Retinal pigment epithelial cell (primary cell): ENCODE results near the gene CIDEA.

ENCODE experiments used
- DNase-seq: peaks from one replicate; pipeline ENCODE4 v3.0.0-alpha.2; 2010; ENCODE audit warnings: low read depth
- H3K4me3 ChIP-seq: 2 replicates; pipeline ENCODE4 v1.5.1; 2011; ENCODE audit warnings: mild to moderate bottlenecking, low read length, control low read depth, moderate library complexity
- TF ChIP-seq, protein P1 (sequence below): conservative IDR thresholded peaks from 2 replicates; pipeline ENCODE4 v1.5.1; 2011; ENCODE audit warnings: low read depth, low read length, control low read depth, inconsistent platforms

The CIDEA gene

DNA sequence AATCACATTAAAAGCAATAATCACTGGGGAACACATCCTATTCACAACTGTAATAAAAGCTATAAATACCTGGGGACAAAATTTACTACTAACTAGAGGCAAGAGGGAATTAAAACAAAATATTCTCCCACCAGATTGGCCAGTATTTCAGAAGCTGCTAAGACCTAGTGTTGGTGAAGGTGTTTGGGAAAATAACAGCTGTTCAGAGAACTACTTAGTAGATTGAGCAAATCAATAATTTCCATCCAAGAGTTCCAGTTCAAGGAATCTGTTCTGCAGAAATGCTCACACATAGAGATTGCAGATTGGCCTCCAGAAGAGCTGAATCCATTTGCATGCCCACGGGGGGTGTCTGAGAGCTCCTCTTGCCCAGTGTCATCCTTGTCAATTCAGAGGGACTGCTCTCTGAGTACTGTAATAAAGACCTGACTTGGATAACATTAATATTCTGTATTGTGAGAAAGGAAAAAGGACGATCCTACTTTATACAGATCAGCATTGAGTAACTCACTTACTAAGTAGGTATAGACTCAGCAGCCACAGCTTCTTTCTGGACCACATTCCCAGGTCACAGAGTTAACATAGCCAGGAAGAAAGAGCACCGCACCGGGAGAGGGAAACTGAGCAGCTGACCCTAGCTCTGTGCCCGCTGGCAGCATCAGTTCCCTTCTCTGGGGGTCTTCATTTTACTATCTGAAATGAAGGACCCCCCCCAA is 59.5 kb downstream of the CIDEA start:
- DNase-seq, result no peak
- TF ChIP-seq, protein P1, sequence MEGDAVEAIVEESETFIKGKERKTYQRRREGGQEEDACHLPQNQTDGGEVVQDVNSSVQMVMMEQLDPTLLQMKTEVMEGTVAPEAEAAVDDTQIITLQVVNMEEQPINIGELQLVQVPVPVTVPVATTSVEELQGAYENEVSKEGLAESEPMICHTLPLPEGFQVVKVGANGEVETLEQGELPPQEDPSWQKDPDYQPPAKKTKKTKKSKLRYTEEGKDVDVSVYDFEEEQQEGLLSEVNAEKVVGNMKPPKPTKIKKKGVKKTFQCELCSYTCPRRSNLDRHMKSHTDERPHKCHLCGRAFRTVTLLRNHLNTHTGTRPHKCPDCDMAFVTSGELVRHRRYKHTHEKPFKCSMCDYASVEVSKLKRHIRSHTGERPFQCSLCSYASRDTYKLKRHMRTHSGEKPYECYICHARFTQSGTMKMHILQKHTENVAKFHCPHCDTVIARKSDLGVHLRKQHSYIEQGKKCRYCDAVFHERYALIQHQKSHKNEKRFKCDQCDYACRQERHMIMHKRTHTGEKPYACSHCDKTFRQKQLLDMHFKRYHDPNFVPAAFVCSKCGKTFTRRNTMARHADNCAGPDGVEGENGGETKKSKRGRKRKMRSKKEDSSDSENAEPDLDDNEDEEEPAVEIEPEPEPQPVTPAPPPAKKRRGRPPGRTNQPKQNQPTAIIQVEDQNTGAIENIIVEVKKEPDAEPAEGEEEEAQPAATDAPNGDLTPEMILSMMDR, result no peak
- H3K4me3 ChIP-seq, result no peak overlapping the region

DNA sequence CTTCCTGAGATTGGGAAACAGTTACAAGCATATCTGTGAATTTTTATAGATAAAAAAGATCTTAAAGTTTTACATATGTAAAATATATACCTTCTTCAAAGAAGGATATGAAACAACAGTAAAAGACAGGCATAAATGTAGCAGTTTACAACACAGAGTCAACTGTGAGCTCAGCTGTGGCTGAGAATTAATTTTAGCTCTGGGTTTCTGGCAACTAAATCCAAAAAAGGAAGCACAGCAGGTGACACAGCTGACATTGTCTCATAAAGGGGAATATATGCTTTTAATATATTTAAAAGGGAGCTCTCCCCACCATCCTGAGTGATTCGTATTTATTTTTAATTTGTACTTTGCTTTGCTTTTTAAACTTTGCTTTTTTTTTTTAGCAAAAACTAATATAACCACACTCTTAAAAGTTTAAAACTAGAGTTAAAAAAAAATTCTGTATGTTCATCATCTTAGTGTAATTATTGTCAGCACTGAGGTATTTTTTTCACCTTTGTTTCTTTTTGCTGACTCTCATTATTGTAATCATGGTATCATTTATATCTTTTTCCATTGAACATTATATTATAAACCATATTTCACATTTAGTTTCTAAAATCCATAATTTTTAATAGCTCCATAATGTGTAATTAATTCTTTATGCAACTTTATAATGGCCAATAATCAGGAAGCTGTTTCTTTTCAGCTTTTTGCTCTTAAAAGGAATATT is 60.6 kb downstream of the CIDEA start:
- H3K4me3 ChIP-seq, result no peak overlapping the region
- TF ChIP-seq, protein P1, result no peak
- no peak for DNase-seq

DNA sequence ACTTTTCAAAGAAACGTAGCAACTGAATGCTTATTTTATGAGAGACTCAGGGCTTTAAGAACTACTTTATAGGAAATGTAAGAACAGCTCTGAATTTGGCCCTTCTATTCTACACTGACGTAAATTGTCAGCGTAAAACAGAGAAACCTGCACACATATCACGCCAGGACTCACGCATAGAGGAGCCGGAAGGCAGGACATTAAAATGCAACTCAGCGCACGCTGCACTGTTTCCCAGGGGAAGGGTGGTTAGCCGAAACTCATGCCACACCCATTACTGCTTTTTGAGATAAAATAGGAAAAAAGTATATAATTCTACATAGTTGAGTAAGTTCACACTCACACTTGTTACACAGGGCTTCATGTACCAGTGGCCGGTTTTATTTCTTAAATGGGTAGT is 61.3 kb downstream of the CIDEA start:
- DNase-seq, result no peak
- TF ChIP-seq, protein P1, result no peak
- no peak overlapping the region for H3K4me3 ChIP-seq

DNA sequence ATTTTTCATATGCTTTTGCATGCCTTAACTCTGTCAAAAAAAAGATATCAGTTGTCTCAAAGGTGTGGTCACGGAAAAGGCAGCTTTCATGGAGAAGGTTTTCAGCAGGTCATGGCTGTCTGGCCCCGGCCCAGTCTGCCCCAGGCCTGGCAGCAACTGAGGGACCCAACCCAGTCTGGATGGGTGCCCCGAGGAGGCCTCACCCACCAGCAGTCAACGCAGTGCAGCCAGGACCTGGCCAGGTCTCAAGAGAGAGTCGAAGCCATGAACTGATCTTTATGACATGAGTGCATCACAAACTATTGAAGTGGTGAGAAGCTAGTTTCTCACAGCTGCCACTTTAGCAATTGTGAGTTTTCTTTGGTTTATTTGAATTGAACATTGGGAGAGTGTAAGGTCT is 61.8 kb downstream of the CIDEA start:
- TF ChIP-seq, protein P1, result no peak
- H3K4me3 ChIP-seq, result no peak overlapping the region
- no peak for DNase-seq

DNA sequence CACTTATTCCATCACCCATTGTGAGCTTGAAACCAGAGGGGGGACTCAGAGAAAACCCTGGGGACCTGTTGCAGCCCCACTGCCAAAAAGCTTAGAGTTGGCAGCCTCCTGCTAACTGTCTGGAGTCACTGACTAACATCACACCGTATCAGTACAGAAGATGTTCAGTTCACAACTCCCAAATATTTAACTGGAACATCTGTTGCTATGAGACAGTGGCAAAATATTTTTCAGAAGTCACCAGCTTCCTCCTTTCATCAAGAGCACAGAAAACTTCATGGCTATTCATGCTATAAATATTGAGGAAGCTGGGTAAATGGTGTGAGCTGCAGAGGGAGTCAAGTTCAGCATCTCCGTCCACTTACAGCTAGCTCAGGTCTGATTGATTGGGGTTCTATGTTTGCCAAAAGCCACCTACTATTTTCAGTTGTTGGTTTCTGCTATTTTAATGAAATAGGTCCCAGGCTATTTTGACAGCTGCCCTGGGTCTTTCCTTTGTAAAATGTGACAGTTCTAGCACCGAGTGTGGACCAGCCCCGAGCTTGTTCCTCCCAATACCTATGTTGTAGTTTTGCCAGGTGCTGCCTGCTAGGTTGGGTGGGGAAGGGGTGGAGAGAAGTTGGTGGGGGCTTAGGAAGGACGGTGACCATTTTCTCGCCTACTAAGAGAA is 63.6 kb downstream of the CIDEA start:
- TF ChIP-seq, protein P1, result no peak
- DNase-seq, result no peak

DNA sequence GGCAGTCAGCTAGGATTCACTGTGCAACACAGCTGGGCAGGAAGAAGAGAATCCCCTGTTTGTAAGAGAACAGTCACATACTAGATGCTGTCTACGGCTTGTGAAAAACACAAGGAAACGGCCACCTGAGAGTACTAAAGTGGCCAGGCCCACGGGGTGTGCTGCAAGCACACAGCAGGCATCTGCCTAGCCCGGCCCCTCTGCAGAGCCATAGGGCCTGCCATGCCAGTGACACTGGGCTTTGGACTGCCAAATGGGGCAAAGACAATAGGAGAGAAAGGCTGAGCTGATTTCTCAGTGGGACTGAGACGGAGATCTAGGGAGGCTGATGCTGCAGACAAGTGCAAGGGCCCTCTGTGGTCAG is 64.2 kb downstream of the CIDEA start:
- no peak overlapping the region for H3K4me3 ChIP-seq
- no peak for DNase-seq
- TF ChIP-seq, protein P1, result no peak

More for the DNA sequence above, 63.6 kb downstream of the CIDEA start:
- no peak overlapping the region for H3K4me3 ChIP-seq
